HCT116 (cell line): ENCODE results near the gene HCN1. TPM values are rescaled to one million over a fixed set of nuclear protein-coding genes. Genes with fewer than 3 reads are reported as not detected.

Source experiments
- ATAC-seq: fragments of 200-7000 bp; cut with Tn5 transposase; 2 replicates; pipeline ENCODE4 v1.9.1; 2020; ENCODE audit warnings: mild to moderate bottlenecking, moderate library complexity
- BruUV-seq: library from RNA; stranded (reverse); fragments of 400-500 nt; replicated peaks from 2 replicates; lab custom pipeline; 2021; lab: Mats Ljungman, UMichigan
- CTCF ChIA-PET: fragments of 300-600 bp; sonication (Branson Sonifier 250); formaldehyde crosslinking; loops from one replicate; lab custom pipeline; 2021; ENCODE audit warnings: antibody characterized with exemption; lab: Charles Lee
- POLR2A ChIA-PET: fragments of 300-600, 350-600 bp; sonication (Branson Sonifier 250); formaldehyde crosslinking; loops from one replicate; lab custom pipeline; 2021; ENCODE audit warnings: antibody characterized with exemption; lab: Charles Lee
- RAD21 ChIA-PET, 2 experiments: fragments of 300-600 bp; sonication (Branson Sonifier 250); formaldehyde crosslinking; loops; one replicate each; lab custom pipeline; 2023; ENCODE audit warnings: low total read pairs in 2 of 2; ENCODE audit not compliant: uncharacterized antibody in 2 of 2, unreplicated experiment in 2 of 2, low non-redundant PET in 1 of 2; lab: Charles Lee
- DNase-seq: peaks from one replicate; pipeline ENCODE4 v3.0.0-alpha.2; 2010; ENCODE audit warnings: low read depth, low spot score
- H2AFZ ChIP-seq: fragments of 200-600 bp; shearing (Covaris generic), sonication (generic); 2 replicates; pipeline ENCODE4 v1.6.1; 2017; ENCODE audit warnings: low read depth, mixed run types, mixed read lengths, antibody characterized with exemption, low read length; ENCODE audit not compliant: poor library complexity, severe bottlenecking
- H3K27ac ChIP-seq: 2 replicates; pipeline ENCODE4 v1.5.1; 2012; ENCODE audit warnings: low read depth, low read length
- H3K27me3 ChIP-seq: fragments of 200-600 bp; sonication (generic); 2 replicates; pipeline ENCODE4 v1.6.1; 2016; ENCODE audit warnings: mixed run types, low read length, mixed read lengths; ENCODE audit not compliant: insufficient read depth
- H3K36me3 ChIP-seq, 2 experiments: fragments of 200-500 bp in 1 of 2; fragments of 200-600 bp in 1 of 2; sonication (Bioruptor generic) in 1 of 2; sonication (generic) in 1 of 2; 2 replicates each; pipeline versions ENCODE4 v1.5.1 to v1.6.1; 2014 to 2016; ENCODE audit warnings: low read length in 2 of 2, inconsistent platforms in 1 of 2, mixed read lengths in 1 of 2, mixed run types in 1 of 2; ENCODE audit not compliant: insufficient read depth in 2 of 2, control insufficient read depth in 1 of 2
- H3K4me1 ChIP-seq, 2 experiments: fragments of 200-600 bp in 1 of 2; sonication (generic) in 1 of 2; 2 replicates each; pipeline versions ENCODE4 v1.5.1 to v1.6.1; 2012 to 2017; ENCODE audit warnings: low read length in 2 of 2, inconsistent platforms in 1 of 2, mild to moderate bottlenecking in 1 of 2, mixed read lengths in 1 of 2, mixed run types in 1 of 2, moderate library complexity in 1 of 2; ENCODE audit not compliant: insufficient read depth in 2 of 2, control insufficient read depth in 1 of 2
- H3K4me2 ChIP-seq: fragments of 200-600 bp; sonication (generic); 2 replicates; pipeline ENCODE4 v1.6.1; 2017; ENCODE audit warnings: mixed run types, low read length, mixed read lengths
- H3K4me3 ChIP-seq, 2 experiments: fragments of 200-600 bp in 1 of 2; sonication (generic) in 1 of 2; replicated peaks in 1 of 2; 2 replicates each; pipeline ENCODE4 v1.5.1; 2011 to 2016; ENCODE audit warnings: low read length in 2 of 2, control low read depth in 1 of 2, low read depth in 1 of 2, mild to moderate bottlenecking in 1 of 2, mixed read lengths in 1 of 2, mixed run types in 1 of 2
- H3K79me2 ChIP-seq: fragments of 200-600 bp; sonication (generic); 2 replicates; pipeline ENCODE4 v1.6.1; 2017; ENCODE audit warnings: mild to moderate bottlenecking, mixed run types, low read length, moderate library complexity, mixed read lengths; ENCODE audit not compliant: insufficient read depth
- H3K9ac ChIP-seq: fragments of 200-600 bp; sonication (generic); 2 replicates; pipeline ENCODE4 v1.6.1; 2016; ENCODE audit warnings: low read length, mixed read lengths
- H3K9me2 ChIP-seq: fragments of 200-600 bp; sonication (generic), shearing (Covaris generic); 2 replicates; pipeline ENCODE4 v1.6.1; 2017; ENCODE audit warnings: mixed run types, mild to moderate bottlenecking, moderate library complexity; ENCODE audit not compliant: insufficient read depth
- H3K9me3 ChIP-seq, 2 experiments: fragments of 200-500 bp in 1 of 2; fragments of 200-600 bp in 1 of 2; sonication (Bioruptor generic) in 1 of 2; sonication (generic) in 1 of 2; 2 replicates each; pipeline ENCODE4 v1.6.1; 2014 to 2017; ENCODE audit warnings: low read length in 2 of 2, mixed read lengths in 2 of 2, inconsistent platforms in 1 of 2, low read depth in 1 of 2, mild to moderate bottlenecking in 1 of 2, mixed run types in 1 of 2, moderate library complexity in 1 of 2; ENCODE audit not compliant: control insufficient read depth in 1 of 2, insufficient read depth in 1 of 2
- H4K20me1 ChIP-seq: fragments of 200-600 bp; sonication (generic), shearing (Covaris generic); 2 replicates; pipeline ENCODE4 v1.6.1; 2017; ENCODE audit warnings: mixed run types, mild to moderate bottlenecking, moderate library complexity; ENCODE audit not compliant: insufficient read depth
- SIN3A ChIP-seq: IDR thresholded peaks from 2 replicates; pipeline ENCODE4 v1.6.1; 2012; ENCODE audit warnings: low read depth
- SP1 ChIP-seq: IDR thresholded peaks from 2 replicates; pipeline ENCODE4 v1.6.1; 2012; ENCODE audit warnings: low read depth
- ZFX ChIP-seq: fragments of 450-650 bp; IDR thresholded peaks from 2 replicates; pipeline ENCODE4 v1.6.1; 2017
- intact Hi-C: fragments of 100-400 bp; cut with micrococcal nuclease; formaldehyde crosslinking; loops from 2 replicates; pipeline ENCODE4 v1.10.0; 2022
- total RNA-seq: library from RNA; stranded (reverse); gene quantifications from one replicate; pipeline ENCODE4 v1.2.1, GENCODE V29; 2021; ENCODE audit not compliant: unreplicated experiment

Gene HCN1
- total RNA-seq, 1 experiment from 2014 or later = 0.10 TPM

DNA sequence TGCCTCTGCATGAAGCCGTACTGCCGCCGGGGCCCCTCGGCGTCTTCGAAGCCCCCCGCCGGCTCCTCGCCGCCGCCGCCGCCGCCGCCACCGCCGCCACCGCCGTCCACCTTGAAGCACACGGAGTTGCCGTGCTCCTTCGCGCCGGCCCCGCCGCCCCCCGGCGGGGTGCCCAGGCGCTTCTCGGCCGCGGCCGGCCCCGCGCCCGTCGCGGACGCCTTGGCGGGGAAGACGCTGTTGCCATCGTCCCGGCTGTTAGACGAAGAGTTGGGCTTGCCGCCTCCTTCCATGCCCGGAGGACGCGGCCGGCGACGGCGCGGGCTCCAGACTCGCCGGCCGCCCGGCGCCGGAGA is 400 bp downstream of the HCN1 start:
- Histone ChIP-seq H3K79me2 (no peaks in the 10 kb centered on the region), H3K4me2 (no peak overlapping the region), H3K9me3 (no peaks in the 10 kb centered on the region), H3K27ac (no peak overlapping the region), H3K9me2 (no peaks in the 10 kb centered on the region), H2AFZ (no peak overlapping the region), H3K4me3 (no peak overlapping the region), H3K27me3 (no peaks in the 10 kb centered on the region), H3K4me1 (no peaks in the 10 kb centered on the region), H3K36me3 (no peaks in the 10 kb centered on the region), H3K9ac (no peak overlapping the region), H4K20me1 (no peaks in the 10 kb centered on the region)
- no peak for TF ChIP-seq SIN3A
- intact Hi-C loops = no loop called here
- ChIA-PET RAD21 (no interaction called here), POLR2A (no interaction called here), CTCF (no interaction called here)
- DNase-seq (no peak), ATAC-seq (no peak)
- BruUV-seq = no TSS peak

DNA sequence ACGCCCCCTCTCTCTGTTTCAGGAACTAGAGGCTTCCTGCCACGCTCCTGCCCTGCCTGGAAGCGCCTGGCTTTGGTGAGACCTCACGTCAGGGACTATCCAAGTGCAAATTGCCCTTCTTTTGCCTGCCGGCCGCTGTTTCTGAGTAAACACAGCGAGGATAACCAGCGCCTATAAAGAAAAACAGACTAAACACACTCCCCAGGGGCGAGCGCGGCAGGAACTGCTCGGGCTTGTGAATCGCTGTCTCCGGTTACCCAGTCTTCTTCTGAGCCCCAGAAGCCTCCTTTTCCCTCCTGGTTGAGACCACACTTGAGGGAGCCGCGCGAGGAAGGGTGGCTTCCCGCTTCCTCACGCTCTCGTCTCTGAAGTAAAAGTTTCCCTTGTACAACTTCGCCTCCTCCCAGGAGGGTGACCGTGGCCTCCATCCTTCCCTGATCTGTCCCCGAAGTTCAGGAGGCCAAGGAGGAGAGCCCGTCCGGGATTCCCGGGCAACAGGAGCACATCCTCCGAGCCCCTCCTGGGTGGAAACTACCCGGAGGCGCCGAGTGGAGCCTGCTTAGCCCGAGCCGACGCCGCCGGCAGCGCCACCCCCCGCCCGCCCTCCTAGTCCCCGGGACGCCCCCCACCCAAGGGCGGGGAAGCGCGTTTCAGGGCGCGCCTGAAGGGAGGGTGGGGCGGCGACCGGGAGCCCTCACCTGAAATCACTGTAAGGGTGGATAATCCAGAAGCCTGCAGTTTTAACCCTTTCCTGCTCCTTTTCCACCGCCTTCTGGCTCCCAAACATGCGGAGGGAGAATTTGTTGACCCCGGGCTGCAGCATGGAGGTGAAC is 993 bp downstream of the HCN1 start:
- no peaks in the 10 kb centered on the region for H3K9me2 ChIP-seq
- H3K27me3 ChIP-seq = no peaks in the 10 kb centered on the region
- BruUV-seq = no TSS peak
- no peaks in the 10 kb centered on the region for H4K20me1 ChIP-seq
- no peak for TF ChIP-seq SP1
- TF ChIP-seq ZFX = no peak
- no peak overlapping the region for H2AFZ ChIP-seq
- no peak for ATAC-seq
- no peaks in the 10 kb centered on the region for H3K4me1 ChIP-seq
- no peak overlapping the region for H3K27ac ChIP-seq
- no peak overlapping the region for H3K9ac ChIP-seq
- no peak overlapping the region for H3K4me2 ChIP-seq
- POLR2A ChIA-PET = no interaction called here
- H3K4me3 ChIP-seq = no peak overlapping the region
- intact Hi-C loops = no loop called here
- RAD21 ChIA-PET = no interaction called here
- DNase-seq = no peak
- H3K36me3 ChIP-seq = no peaks in the 10 kb centered on the region
- H3K9me3 ChIP-seq = no peaks in the 10 kb centered on the region
- CTCF ChIA-PET = no interaction called here
- no peaks in the 10 kb centered on the region for H3K79me2 ChIP-seq
